Measurements from ENCODE around the gene GSTO2.
A peak's percentile ranks its signal among the peaks of the same experiment; 100 is the strongest.

GSTO2 gene

DNA sequence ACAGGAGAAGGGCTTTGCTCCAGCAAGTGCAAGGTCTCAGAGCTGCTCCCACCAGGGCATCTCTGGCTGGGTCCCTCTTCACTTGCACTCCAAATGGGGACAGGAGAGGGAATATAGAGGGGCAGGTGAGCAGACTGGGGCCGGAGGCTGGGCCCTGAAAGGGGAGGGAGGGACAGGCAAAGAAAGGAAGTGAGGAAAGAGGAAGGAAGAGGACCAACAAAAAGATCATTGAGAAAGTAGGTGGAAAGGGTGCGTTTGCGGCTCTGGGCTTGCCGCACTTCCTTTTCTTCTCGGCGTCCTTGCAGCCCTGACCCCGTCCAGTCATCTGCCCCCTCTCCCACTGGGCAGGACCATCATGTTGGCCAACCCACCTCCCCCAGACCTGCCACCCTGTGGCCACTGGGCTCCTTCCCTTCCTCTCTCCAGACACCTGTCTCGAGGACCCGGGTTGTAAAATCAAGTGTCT lies 55.3 kb downstream of the GSTO2 start:
- TF ChIP-seq, protein P1, sequence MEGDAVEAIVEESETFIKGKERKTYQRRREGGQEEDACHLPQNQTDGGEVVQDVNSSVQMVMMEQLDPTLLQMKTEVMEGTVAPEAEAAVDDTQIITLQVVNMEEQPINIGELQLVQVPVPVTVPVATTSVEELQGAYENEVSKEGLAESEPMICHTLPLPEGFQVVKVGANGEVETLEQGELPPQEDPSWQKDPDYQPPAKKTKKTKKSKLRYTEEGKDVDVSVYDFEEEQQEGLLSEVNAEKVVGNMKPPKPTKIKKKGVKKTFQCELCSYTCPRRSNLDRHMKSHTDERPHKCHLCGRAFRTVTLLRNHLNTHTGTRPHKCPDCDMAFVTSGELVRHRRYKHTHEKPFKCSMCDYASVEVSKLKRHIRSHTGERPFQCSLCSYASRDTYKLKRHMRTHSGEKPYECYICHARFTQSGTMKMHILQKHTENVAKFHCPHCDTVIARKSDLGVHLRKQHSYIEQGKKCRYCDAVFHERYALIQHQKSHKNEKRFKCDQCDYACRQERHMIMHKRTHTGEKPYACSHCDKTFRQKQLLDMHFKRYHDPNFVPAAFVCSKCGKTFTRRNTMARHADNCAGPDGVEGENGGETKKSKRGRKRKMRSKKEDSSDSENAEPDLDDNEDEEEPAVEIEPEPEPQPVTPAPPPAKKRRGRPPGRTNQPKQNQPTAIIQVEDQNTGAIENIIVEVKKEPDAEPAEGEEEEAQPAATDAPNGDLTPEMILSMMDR (IDR thresholded peaks at IDR 0.05; ENCODE audit: low read depth, low read length): no peak

DNA sequence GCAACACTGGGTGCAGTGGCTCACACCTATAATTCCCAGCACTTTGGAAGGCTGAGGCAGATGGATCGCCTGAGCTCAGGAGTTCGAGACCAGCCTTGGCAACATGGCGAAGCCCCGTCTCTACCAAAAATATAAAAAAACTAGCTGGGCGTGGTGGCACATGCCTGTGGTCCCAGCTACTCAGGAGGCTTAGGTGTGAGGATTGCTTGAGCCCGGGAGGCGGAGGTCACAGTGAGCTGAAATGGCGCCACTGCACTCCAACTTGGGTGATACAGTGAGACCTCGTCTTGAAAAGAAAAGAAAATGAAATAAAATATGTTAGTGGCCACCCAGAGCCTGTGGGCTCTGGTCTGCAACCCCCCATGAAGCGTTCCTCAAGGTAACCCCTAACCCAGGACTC lies 55.9 kb downstream of the GSTO2 start:
- TF ChIP-seq, protein P1 (IDR thresholded peaks at IDR 0.05; ENCODE audit: low read depth, low read length): no peak
- peak in 1 of 2 donors; percentile 1 for DNase-seq (ENCODE audit: low read depth in 2 of 2)
- no peak overlapping the region for H3K4me3 ChIP-seq (replicated peaks in 1 of 2; ENCODE audit: low read depth in 2 of 2, low read length in 2 of 2)

More for the DNA sequence above, 55.3 kb downstream of the GSTO2 start:
- peak in 1 of 2 donors; percentile 1 for DNase-seq (ENCODE audit: low read depth in 2 of 2)
- no peak overlapping the region for H3K4me3 ChIP-seq (replicated peaks in 1 of 2; ENCODE audit: low read depth in 2 of 2, low read length in 2 of 2)

DNA sequence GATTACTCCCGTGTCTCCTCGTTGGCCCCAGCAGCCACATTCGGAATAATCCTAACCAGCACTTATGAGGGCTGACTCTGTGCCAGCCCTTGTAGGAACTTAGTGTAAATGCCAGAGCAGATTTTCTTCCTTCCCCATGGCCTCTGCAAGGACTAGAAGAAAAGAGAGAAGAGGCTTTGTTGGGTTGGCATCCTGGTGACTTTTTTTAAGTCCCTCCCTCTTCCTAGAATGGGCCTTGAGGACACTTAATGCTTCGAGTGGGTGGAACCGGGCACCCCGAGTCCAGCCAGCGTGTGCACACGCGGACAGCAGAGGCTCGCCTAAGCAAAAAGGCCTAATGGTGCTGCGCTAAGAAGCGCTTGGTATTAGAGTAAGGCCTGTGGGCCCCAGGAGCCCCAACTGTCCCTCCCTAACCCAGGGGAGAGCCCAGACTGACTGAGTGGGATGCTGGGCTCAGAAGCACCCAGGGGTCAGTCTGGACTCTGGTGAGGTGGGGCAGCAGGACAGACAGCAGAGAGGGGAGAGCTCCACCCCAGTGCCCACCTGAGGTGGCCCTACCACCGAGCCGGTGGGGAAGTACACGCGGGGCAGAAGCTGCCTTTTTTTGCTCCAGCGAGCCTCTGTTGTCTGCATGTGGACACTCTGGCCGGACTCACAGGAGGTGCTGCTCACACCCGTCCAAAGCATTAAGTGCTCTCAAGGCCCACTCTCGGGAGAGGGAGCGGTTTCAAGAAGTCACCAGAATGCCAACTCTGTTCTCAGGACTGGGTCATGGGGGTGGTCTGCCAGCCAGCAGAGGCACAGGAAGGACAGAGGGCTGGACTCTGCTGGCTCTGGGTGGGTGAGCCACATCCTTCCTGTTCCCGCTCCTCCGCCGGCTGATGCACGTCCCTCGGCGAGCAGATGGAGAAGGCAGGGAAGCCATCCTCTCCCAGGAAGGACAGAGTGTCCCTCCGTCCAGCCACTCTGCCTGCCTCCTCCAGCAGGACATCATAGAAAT lies 56.8 kb downstream of the GSTO2 start:
- DNase-seq (ENCODE audit: low read depth in 2 of 2): peak in 1 of 2 donors; percentile 42
- peak overlapping the region in 1 of 2 donors; percentile 3 for H3K4me3 ChIP-seq (replicated peaks in 1 of 2; ENCODE audit: low read depth in 2 of 2, low read length in 2 of 2)
- TF ChIP-seq, protein P1 (IDR thresholded peaks at IDR 0.05; ENCODE audit: low read depth, low read length): no peak

DNA sequence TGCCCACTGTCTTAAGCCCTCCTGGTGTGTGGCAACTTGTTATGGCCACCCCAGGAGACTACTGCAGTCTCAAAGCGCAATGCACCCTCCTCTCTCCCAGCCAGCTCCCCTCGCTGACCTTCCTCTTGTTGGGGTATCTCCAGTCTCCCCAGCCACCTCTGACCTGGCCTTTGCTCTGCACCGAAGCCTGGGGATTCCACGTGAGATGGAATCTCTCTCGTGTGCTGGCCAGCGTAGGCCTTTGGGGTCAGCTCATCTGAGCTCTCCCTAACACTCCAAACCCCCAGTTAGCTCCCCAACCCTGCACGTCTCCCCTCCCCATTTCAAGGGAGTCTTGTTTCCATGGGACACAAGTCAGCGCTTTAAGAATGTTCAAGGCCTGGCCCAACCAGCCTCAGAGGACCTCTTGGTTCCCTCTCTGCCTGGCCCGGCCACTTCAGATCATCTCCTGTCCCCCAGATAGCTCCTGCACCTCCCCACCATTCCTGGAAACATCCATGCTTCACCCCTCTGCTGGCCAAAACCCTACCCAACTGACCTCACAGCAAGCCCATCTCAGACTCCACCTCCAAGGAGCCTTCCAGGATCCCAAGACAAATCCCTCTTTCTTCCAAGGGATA lies 58.1 kb downstream of the GSTO2 start:
- TF ChIP-seq, protein P1 (IDR thresholded peaks at IDR 0.05; ENCODE audit: low read depth, low read length): no peak
- no peak for DNase-seq (ENCODE audit: low read depth in 2 of 2)
- peak overlapping the region; percentile 5 to 55 for H3K4me3 ChIP-seq (replicated peaks in 1 of 2; ENCODE audit: low read depth in 2 of 2, low read length in 2 of 2)

DNA sequence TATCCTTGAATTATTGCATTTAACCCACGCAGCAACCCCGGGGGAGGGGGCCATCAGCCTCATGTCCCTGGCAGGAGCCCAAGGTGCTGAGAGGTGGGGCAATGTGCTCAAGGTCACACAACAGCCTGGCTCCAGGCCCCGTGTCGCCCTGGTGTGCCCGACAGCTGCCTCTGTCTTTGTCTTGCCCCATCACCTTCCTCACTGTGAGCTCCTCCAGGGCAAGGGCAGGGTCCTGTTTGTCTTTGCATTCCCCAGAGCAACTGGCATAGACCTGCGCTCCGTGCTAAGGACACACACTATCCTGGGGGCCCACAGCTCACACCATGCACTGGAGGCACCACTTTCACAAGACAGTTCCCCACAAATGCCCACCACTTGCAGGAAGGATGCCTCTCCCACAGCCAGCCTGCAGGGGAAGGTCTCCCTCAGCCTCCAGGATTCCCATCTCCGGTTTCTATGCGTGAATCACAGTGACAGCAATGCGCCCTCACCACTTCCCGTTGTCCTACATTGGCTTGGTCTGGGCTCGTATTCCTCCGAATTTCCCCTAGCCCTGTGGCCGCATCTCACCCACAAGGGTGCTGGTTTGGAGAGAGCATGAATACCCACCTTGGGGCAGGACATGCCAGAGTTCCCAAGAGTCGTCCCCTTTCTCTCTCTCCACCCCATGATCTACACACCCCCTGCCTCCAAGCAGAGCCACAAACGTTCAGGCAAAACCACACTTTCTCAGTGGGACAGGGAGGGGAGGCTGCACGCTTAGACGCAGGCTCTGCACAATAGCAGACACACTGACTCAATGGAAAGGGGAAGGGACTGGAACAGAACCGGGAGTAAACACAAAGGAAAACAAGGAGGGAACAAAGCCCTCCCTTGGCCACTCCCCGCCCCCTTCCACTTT lies 59.0 kb downstream of the GSTO2 start:
- TF ChIP-seq, protein P1 (IDR thresholded peaks at IDR 0.05; ENCODE audit: low read depth, low read length): peak; percentile 36
- DNase-seq (ENCODE audit: low read depth in 2 of 2): peak; percentile 80 to 86
- peak overlapping the region; percentile 16 to 55 for H3K4me3 ChIP-seq (replicated peaks in 1 of 2; ENCODE audit: low read depth in 2 of 2, low read length in 2 of 2)

DNA sequence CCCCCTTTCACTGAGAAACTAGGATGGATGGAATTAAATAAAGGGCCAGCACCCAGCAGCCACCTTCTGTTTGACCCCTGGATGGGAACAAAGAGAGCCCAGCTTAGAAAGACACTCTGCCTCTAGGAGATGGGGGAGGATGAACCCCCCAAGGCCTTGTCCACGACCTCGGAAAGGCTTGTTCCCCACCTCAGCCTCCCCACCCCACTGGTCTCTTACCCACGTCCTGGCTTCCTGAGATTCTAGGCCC lies 59.6 kb downstream of the GSTO2 start:
- TF ChIP-seq, protein P1 (IDR thresholded peaks at IDR 0.05; ENCODE audit: low read depth, low read length): no peak
- no peak for DNase-seq (ENCODE audit: low read depth in 2 of 2)
- H3K4me3 ChIP-seq (replicated peaks in 1 of 2; ENCODE audit: low read depth in 2 of 2, low read length in 2 of 2): peak overlapping the region; percentile 16 to 55
